Neuron (in vitro differentiated cells): ENCODE data around the gene SLC52A1.
A peak's percentile ranks its signal among the peaks of the same experiment; 100 is the strongest.

ENCODE experiments used
- H2AFZ ChIP-seq: one replicate; pipeline ENCODE4 v1.6.1; 2013; ENCODE audit warnings: low read depth, mild to moderate bottlenecking, inconsistent platforms, low read length, moderate library complexity
- H3K27me3 ChIP-seq: one replicate; pipeline ENCODE4 v1.6.1; 2013; ENCODE audit warnings: low read length; ENCODE audit not compliant: insufficient read depth
- H3K36me3 ChIP-seq: one replicate; pipeline ENCODE4 v1.6.1; 2013; ENCODE audit warnings: low read length; ENCODE audit not compliant: insufficient read depth
- H3K4me1 ChIP-seq: one replicate; pipeline ENCODE4 v1.6.1; 2013; ENCODE audit warnings: low read length; ENCODE audit not compliant: insufficient read depth
- H3K4me3 ChIP-seq: 2 replicates; pipeline ENCODE4 v1.5.1; 2013; ENCODE audit warnings: mild to moderate bottlenecking, low read length, moderate library complexity
- H3K9me3 ChIP-seq: one replicate; pipeline ENCODE4 v1.6.1; 2013; ENCODE audit warnings: low read length

Gene SLC52A1

DNA sequence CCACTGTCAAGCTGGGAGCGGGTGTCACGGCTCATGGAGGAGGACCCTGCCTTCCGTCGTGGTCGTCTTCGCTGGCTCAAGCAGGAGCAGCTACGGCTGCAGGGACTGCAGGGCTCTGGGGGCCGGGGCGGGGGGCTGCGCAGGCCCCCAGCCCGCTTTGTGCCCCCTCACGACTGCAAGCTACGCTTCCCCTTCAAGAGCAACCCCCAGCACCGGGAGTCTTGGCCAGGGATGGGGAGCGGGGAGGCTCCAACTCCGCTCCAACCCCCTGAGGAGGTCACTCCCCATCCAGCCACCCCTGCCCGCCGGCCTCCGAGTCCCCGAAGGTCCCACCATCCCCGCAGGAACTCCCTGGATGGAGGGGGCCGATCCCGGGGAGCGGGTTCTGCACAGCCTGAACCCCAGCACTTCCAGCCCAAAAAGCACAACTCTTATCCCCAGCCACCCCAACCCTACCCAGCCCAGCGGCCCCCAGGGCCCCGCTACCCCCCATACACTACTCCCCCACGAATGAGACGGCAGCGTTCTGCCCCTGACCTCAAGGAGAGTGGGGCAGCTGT is 11.6 kb downstream of the SLC52A1 start:
- no peaks in the 10 kb centered on the region for H3K27me3 ChIP-seq
- no peaks in the 10 kb centered on the region for H3K9me3 ChIP-seq
- peaks cover 46% of the 10 kb centered on the region for H3K36me3 ChIP-seq
- no peak overlapping the region for H3K4me3 ChIP-seq
- H2AFZ ChIP-seq: no peak overlapping the region
- no peaks in the 10 kb centered on the region for H3K4me1 ChIP-seq

DNA sequence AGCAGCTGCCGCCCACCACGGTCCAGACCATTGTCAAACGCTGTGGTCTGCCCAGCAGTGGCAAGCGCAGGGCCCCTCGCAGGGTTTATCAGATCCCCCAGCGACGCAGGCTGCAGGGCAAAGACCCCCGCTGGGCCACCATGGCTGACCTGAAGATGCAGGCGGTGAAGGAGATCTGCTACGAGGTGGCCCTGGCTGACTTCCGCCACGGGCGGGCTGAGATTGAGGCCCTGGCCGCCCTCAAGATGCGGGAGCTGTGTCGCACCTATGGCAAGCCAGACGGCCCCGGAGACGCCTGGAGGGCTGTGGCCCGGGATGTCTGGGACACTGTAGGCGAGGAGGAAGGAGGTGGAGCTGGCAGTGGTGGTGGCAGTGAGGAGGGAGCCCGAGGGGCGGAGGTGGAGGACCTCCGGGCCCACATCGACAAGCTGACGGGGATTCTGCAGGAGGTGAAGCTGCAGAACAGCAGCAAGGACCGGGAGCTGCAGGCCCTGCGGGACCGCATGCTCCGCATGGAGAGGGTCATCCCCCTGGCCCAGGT is 13.0 kb downstream of the SLC52A1 start:
- Histone ChIP-seq H3K4me1 (no peaks in the 10 kb centered on the region), H3K4me3 (no peak overlapping the region), H3K27me3 (no peaks in the 10 kb centered on the region), H3K9me3 (no peaks in the 10 kb centered on the region), H3K36me3 (peaks cover 51% of the 10 kb centered on the region), H2AFZ (no peak overlapping the region)

DNA sequence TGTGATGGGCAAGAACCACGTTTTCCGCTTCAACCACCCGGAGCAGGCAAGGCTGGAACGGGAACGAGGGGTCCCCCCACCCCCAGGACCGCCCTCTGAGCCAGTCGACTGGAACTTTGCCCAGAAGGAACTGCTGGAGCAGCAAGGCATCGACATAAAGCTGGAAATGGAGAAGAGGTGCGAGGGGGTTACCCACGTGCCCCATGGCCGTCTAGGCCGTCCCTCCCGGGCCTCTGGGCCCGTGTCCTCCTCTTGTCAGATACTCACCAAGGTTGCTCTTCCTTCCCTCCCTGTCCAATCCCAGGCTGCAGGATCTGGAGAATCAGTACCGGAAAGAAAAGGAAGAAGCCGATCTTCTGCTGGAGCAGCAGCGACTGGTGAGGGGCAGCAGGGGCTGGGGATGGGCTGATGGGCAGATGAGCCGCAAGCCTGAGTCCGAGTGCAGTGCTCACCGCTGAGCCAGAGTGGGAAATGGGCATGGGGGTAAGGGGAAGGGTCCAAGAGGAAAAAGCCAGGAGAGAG is 14.7 kb downstream of the SLC52A1 start:
- Histone ChIP-seq H3K9me3 (no peaks in the 10 kb centered on the region), H3K36me3 (peaks cover 58% of the 10 kb centered on the region)

DNA sequence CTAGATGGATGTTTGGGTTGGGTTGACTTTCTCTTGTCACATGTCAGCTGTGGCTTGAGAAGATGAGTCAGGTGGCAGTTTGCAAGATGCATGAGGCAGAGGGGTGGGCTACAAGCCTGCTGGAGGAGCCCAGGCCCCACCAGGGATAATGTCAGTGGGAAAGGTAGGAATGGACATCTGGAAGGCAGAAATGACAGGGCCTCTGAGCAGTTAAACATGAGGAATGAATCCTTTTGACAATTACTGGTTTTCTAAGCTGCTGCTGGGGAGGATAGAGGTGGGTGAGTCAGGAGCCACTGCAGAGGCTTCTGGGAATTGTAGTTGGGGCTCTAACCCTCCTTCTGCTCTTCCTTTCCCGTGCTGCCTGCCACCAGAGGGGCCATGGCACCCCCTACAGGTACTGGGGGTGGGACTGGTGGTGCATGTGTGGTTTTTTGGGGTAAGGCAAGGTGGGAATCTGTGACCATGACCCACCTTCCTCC is 15.7 kb downstream of the SLC52A1 start:
- H3K9me3 ChIP-seq: no peaks in the 10 kb centered on the region
- no peaks in the 10 kb centered on the region for H3K27me3 ChIP-seq
- peaks cover 64% of the 10 kb centered on the region for H3K36me3 ChIP-seq
- no peak overlapping the region for H3K4me3 ChIP-seq
- no peaks in the 10 kb centered on the region for H3K4me1 ChIP-seq
- H2AFZ ChIP-seq: no peak overlapping the region

More for the DNA sequence above, 14.7 kb downstream of the SLC52A1 start:
- Histone ChIP-seq H3K27me3 (no peaks in the 10 kb centered on the region), H3K4me3 (no peak overlapping the region), H3K4me1 (no peaks in the 10 kb centered on the region), H2AFZ (no peak overlapping the region)

DNA sequence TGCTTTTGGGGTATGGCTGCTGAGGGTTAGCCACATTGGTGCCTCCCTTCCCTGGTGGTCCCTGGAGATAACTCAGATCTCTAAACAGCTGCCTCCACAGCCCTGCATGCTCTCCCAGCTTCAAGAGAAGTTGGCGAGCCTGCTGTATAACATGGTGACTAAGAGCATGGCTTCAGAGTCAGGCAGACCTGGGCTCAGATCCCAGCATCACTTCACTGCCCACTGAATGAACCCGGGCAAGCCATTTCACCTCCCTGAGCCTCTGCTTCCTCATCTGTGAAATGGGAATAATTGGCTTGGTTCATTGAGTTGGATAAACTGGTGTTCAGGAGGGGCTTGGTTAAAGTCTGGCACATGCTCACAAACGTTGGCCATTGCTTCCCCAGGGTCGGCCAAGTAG is 20.9 kb downstream of the SLC52A1 start:
- H3K9me3 ChIP-seq: no peaks in the 10 kb centered on the region
- no peaks in the 10 kb centered on the region for H3K4me1 ChIP-seq
- no peak overlapping the region for H3K4me3 ChIP-seq
- H3K27me3 ChIP-seq: no peaks in the 10 kb centered on the region
- peaks cover 52% of the 10 kb centered on the region for H3K36me3 ChIP-seq
- H2AFZ ChIP-seq: no peak overlapping the region

DNA sequence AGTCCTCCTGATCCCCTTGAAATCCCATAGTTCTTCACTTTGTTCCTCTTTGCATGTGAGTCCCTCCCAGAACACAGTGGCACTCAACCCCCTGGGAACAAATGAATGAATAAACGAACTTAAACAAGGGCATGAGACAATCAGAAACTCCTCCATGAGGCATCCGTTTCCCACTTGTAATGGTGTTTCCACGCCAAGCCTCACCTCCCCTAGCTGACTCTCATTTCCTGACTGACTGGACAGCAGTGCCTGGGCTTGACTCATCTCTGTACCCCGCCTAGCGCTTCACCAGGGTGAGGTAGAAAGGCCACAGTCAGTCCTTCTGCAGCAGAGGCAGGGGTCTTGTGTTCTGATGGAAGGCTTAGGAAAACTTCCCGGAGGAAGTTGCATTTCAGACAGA is 23.3 kb downstream of the SLC52A1 start:
- H3K9me3 ChIP-seq: no peaks in the 10 kb centered on the region
- H3K36me3 ChIP-seq: peaks cover 59% of the 10 kb centered on the region
- H3K4me3 ChIP-seq: no peak overlapping the region
- H2AFZ ChIP-seq: no peak overlapping the region
- no peaks in the 10 kb centered on the region for H3K27me3 ChIP-seq
- H3K4me1 ChIP-seq: no peaks in the 10 kb centered on the region

DNA sequence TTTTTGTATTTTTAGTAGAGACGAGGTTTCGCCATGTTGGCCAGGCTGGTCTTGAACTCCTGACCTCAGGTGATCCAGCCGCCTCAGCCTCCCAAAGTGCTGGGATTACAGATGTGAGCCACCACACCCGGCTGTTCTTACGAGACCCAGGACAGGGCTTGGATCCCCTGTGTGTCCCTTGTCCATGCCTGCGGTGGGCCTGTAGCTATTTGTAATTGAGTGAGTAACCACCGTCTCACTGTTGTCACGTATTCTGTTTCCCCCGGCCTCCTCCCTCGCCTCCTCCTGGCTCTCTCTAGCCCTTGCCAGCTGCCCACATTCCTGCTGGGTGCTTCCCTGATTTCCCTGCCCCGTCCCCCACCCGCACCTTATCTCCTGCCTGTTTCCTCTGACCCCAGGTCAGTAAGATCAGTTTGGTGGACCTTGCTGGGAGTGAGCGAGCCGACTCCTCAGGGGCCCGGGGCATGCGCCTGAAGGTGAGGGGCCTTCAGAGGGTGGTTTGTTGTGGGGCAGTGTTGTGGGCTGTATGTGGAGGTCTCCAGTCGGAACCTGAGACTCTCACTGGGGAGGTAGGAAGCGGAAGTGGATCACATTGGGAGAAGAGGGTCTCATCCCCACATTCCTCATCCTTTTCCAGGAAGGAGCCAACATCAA is 31.9 kb downstream of the SLC52A1 start:
- peaks cover 68% of the 10 kb centered on the region for H3K36me3 ChIP-seq

DNA sequence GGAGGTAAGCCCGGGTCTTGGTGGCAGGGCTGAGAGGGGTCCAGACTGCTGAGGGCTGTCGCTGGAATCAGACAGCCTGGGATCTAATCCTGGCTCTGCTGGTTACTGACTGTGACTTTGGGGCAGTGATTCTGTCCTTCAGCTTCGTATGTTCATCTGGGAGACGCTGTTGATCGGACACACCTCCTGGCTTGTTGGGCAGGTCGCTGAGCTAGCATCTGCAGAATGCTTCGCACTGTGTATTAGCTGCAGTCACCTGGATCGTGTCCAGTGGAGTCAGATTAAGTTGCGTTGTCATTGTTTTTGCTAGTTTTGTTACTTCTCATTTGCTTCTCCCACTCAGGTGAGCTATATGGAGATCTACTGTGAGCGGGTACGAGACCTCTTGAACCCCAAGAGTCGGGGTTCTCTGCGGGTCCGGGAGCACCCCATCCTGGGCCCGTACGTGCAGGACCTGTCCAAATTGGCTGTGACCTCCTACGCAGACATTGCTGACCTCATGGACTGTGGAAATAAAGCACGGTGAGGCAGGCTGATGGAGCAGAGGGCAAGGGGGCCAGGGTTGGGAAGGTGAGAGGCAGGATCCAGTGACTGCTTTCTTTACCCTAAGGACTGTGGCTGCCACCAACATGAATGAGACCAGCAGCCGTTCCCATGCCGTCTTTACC is 33.0 kb downstream of the SLC52A1 start:
- Histone ChIP-seq H3K9me3 (no peaks in the 10 kb centered on the region), H3K4me1 (peaks cover 13% of the 10 kb centered on the region), H3K4me3 (no peak overlapping the region), H3K36me3 (peaks cover 57% of the 10 kb centered on the region), H2AFZ (no peak overlapping the region), H3K27me3 (no peaks in the 10 kb centered on the region)

More for the DNA sequence above, 31.9 kb downstream of the SLC52A1 start:
- no peaks in the 10 kb centered on the region for H3K27me3 ChIP-seq
- H3K9me3 ChIP-seq: no peaks in the 10 kb centered on the region
- H3K4me1 ChIP-seq: peaks cover 13% of the 10 kb centered on the region
- H3K4me3 ChIP-seq: no peak overlapping the region
- no peak overlapping the region for H2AFZ ChIP-seq

DNA sequence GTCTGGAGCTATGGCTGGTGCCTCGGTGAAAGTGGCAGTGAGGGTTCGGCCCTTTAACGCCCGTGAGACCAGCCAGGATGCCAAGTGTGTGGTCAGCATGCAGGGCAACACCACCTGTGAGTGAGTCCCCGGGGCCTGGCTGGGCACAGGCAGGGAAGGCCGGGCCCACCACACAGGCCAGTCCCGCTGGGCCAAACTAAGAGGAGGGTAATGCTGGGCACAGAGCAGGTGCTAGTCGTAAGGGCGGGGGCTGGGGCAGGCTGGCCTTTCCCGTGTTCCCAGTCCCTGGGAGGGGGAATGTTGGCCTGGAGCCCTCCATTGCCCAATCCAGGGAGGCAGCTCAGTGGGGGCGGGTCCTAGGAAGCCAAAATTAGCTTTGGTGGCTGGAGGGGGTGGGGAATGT is 35.0 kb downstream of the SLC52A1 start:
- Histone ChIP-seq H3K36me3 (peaks cover 45% of the 10 kb centered on the region), H3K9me3 (no peaks in the 10 kb centered on the region), H3K4me1 (peaks cover 19% of the 10 kb centered on the region), H2AFZ (no peak overlapping the region), H3K27me3 (no peaks in the 10 kb centered on the region), H3K4me3 (no peak overlapping the region)

DNA sequence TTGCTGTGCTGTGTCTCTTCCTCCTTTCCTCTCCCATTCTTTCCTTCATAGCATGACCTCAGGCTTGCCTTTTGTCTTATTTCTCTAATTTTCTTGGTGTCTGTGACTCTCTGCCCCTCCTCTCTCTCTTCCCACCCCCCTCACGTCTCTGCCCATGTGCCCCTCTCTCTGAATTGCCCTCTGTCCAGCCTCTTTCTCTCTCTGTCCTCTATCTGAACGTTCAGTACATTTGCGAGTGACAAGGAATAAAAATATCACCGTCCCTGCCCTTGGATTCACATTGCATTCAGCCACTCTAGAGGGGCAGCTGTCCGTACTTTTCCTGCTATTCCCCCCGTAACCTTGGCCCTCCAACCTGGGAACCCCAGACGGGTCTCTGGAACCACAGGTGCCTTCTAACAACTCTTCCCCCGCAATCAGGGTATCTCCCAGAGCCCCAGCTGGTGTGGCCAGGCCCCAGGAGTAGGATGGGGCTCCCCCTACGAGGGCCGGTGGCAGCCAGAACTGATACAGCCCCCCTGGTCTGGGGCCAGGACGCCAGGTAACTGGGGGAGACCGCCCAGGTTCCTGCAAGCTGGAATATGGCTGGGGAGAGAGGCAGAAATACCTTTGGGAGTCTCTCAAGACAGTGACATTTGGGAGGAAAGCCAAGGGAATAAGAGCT is 35.7 kb downstream of the SLC52A1 start:
- Histone ChIP-seq H3K4me3 (peak overlapping the region; percentile 58), H3K9me3 (no peaks in the 10 kb centered on the region), H3K4me1 (peaks cover 19% of the 10 kb centered on the region), H3K36me3 (peaks cover 38% of the 10 kb centered on the region), H2AFZ (no peak overlapping the region), H3K27me3 (no peaks in the 10 kb centered on the region)

DNA sequence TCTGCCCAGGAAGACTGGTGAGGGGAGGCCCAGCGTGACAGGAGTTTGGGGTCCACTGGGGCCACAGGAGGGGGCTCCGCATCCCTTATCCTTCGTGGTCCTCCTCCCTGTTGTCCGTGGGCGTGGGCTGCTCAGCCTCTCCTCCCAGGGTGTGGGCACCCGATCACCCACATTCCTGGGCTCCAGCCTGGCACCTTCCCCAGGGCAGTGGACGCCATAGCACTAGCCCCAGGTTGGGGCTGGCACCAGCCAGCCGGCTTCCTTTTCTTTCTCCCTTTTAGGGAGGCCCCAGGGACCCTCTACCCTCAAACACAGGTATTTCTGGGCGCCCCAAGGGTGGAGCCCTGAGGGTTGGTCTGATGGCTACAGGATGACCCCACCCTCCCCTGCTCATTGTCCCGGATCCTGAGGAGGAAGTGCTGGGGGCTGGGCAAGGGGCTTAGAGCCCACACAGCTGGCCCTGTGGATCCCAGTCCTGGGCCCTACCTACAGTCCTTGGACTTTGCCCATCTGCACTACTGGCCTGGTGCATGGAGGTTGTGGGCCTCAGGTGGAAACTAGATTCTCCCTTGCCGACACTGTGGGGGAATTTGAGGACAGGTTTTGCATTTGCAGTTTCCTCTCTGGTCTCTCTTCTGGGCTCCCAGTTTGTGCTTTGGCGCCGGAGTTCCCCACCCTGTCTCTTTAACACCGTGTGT is 36.3 kb downstream of the SLC52A1 start:
- no peaks in the 10 kb centered on the region for H3K27me3 ChIP-seq
- no peak overlapping the region for H2AFZ ChIP-seq
- peaks cover 19% of the 10 kb centered on the region for H3K4me1 ChIP-seq
- H3K9me3 ChIP-seq: no peaks in the 10 kb centered on the region
- peaks cover 32% of the 10 kb centered on the region for H3K36me3 ChIP-seq
- H3K4me3 ChIP-seq: peak overlapping the region; percentile 58

DNA sequence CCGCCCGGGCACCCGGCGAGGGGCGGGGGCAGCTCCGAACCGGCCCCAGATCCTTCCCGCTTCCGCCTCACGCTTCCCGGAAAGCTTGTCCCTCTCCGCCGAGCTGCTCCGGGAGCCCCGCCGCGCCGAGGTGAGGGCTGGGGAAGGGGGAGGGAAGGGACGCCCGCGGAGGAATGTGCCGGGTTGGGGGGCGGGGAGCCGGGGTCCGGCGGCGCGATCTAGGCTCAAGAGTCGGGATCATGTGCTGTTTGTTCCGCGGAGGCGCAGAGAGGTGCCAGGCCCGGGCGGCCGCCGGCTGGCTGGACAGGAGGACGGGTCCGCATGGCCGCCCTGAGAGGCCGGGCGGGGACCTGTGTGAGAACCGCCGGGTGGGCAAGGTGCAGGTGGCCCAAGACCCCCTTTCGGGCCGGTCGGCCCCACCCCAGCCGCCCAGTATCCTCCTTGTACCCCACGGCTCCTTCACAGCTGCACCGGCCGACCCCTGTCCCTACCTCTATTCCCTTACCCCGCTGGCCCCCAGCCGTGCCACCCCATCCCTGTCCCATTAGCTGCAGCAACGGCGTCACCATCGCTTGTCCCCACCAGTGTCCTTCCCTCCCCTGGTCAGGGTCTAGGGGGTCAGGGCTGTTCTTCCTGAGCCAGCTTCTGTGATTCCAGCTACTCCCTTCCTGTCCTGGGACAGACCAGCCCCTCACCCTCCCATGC is 37.0 kb downstream of the SLC52A1 start:
- no peaks in the 10 kb centered on the region for H3K27me3 ChIP-seq
- H2AFZ ChIP-seq: peak overlapping the region; percentile 73
- peaks cover 25% of the 10 kb centered on the region for H3K36me3 ChIP-seq
- peaks cover 19% of the 10 kb centered on the region for H3K4me1 ChIP-seq
- peak overlapping the region; percentile 58 for H3K4me3 ChIP-seq
- H3K9me3 ChIP-seq: no peaks in the 10 kb centered on the region
